Fibroblast of pulmonary artery (primary cell): Measurements from ENCODE around the gene CACNA2D1.

Experiments used
- DNase-seq: peaks from one replicate; pipeline ENCODE4 v3.0.0-alpha.2; 2010; ENCODE audit warnings: low read depth
- H3K4me3 ChIP-seq: replicated peaks from 2 replicates; pipeline ENCODE4 v1.5.1; 2011; ENCODE audit warnings: low read depth, mild to moderate bottlenecking, control low read depth, low read length, moderate library complexity
- CTCF ChIP-seq: IDR thresholded peaks from 2 replicates; pipeline ENCODE4 v1.5.1; 2011; ENCODE audit warnings: mild to moderate bottlenecking, control low read depth, low read length, inconsistent platforms; ENCODE audit errors: missing control alignments

Gene CACNA2D1

GRCh38 chr7:81993186-81993585, 450.4 kb downstream of the CACNA2D1 start:
- no peak overlapping the region for H3K4me3 ChIP-seq
- no peak for DNase-seq
- TF ChIP-seq CTCF = no peak

- no peak for TF ChIP-seq CTCF
- peak; percentile 75 for DNase-seq
- H3K4me3 ChIP-seq = no peak overlapping the region
Measured at GRCh38 chr7:81990395-81990794, 453.2 kb downstream of the CACNA2D1 start.

GRCh38 chr7:81986723-81987470, 456.7 kb downstream of the CACNA2D1 start:
- no peak overlapping the region for H3K4me3 ChIP-seq
- TF ChIP-seq CTCF = no peak
- no peak for DNase-seq

GRCh38 chr7:81983406-81983805, 460.2 kb downstream of the CACNA2D1 start:
- DNase-seq = no peak
- no peak overlapping the region for H3K4me3 ChIP-seq
- TF ChIP-seq CTCF = no peak

- TF ChIP-seq CTCF = no peak
- no peak for DNase-seq
- no peak overlapping the region for H3K4me3 ChIP-seq
Measured at GRCh38 chr7:81973117-81973516, 470.5 kb downstream of the CACNA2D1 start.

- H3K4me3 ChIP-seq = no peak overlapping the region
- no peak for TF ChIP-seq CTCF
- peak; percentile 55 for DNase-seq
Measured at GRCh38 chr7:81960026-81960425, 483.6 kb downstream of the CACNA2D1 start.

- no peak for TF ChIP-seq CTCF
- no peak overlapping the region for H3K4me3 ChIP-seq
- DNase-seq = no peak
Measured at GRCh38 chr7:81957517-81957916, 486.1 kb downstream of the CACNA2D1 start.
